GM12872 (cell line): Measurements from ENCODE around the gene GLIS1.

Experiments
- CTCF ChIP-seq: IDR thresholded peaks from 3 replicates; pipeline ENCODE4 v1.5.1; 2011; ENCODE audit warnings: low read depth, mild to moderate bottlenecking, low read length, moderate library complexity; ENCODE audit not compliant: insufficient read depth

GLIS1 gene

GRCh38 chr1:53716150-53716549, 22.8 kb downstream of the GLIS1 start:
- TF ChIP-seq CTCF = no peak

- peak; percentile 68 for TF ChIP-seq CTCF
These were observed 23.5 kb downstream of the GLIS1 start for GRCh38 chr1:53715478-53715877.

GRCh38 chr1:53712276-53712675, 26.7 kb downstream of the GLIS1 start:
- TF ChIP-seq CTCF = no peak

- TF ChIP-seq CTCF = no peak
These were observed 28.4 kb downstream of the GLIS1 start for GRCh38 chr1:53710584-53710983.

GRCh38 chr1:53708687-53709086, 30.3 kb downstream of the GLIS1 start:
- TF ChIP-seq CTCF = no peak

GRCh38 chr1:53706356-53706755, 32.6 kb downstream of the GLIS1 start:
- no peak for TF ChIP-seq CTCF

GRCh38 chr1:53705446-53706096, 33.4 kb downstream of the GLIS1 start:
- TF ChIP-seq CTCF = no peak
